Effector memory CD4-positive, alpha-beta T cell (primary cell): ENCODE results near the gene MAGEA8.

Experiments
- DNase-seq, 3 donors: peaks; one replicate each; pipeline ENCODE4 v3.0.0-alpha.2; 2020
- H3K27ac ChIP-seq: 2 replicates; pipeline ENCODE4 v1.7.0; 2013; ENCODE audit warnings: mild to moderate bottlenecking, low read length, moderate library complexity; ENCODE audit not compliant: insufficient read depth, poor library complexity, severe bottlenecking
- H3K27me3 ChIP-seq: replicated peaks from 2 replicates; pipeline ENCODE4 v1.7.0; 2013; ENCODE audit warnings: mild to moderate bottlenecking, low read length; ENCODE audit not compliant: insufficient read depth, control insufficient read depth, poor library complexity, severe bottlenecking
- H3K36me3 ChIP-seq: 2 replicates; pipeline ENCODE4 v1.7.0; 2013; ENCODE audit warnings: mild to moderate bottlenecking, low read length, moderate library complexity; ENCODE audit not compliant: control insufficient read depth, insufficient read depth
- H3K4me1 ChIP-seq: 2 replicates; pipeline ENCODE4 v1.7.0; 2013; ENCODE audit warnings: low read length, mild to moderate bottlenecking; ENCODE audit not compliant: control insufficient read depth, insufficient read depth, poor library complexity, severe bottlenecking
- H3K4me3 ChIP-seq: 2 replicates; pipeline ENCODE4 v1.7.0; 2013; ENCODE audit warnings: low read length, low read depth, mild to moderate bottlenecking; ENCODE audit not compliant: insufficient read depth, poor library complexity, severe bottlenecking
- H3K9me3 ChIP-seq: 2 replicates; pipeline ENCODE4 v1.7.0; 2013; ENCODE audit warnings: mild to moderate bottlenecking, low read length, moderate library complexity; ENCODE audit not compliant: control insufficient read depth

MAGEA8 gene

DNA sequence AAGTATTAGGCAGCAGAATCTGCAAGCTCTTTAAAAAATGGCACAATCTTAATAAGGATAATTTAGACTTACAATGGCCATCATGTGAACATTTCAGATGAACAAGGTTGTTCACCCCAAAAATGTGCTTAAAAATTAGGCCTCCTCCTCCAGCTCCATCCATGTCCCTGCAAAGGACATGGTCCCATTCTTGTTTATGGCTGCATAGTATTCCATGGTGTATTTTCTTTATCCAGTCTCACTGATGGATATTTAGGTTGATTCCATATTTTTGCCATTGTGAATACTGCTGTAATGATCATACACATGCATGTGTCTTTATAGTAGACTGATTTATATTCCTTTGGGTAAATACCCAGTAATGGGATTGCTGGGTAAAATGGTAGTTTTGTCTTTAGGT, 29.1 kb upstream of the MAGEA8 start:
- Histone ChIP-seq H3K4me1 (no peaks in the 10 kb centered on the region), H3K4me3 (no peak overlapping the region), H3K36me3 (no peaks in the 10 kb centered on the region), H3K27me3 (no peaks in the 10 kb centered on the region), H3K27ac (no peak overlapping the region), H3K9me3 (no peaks in the 10 kb centered on the region)
- DNase-seq = no peak

DNA sequence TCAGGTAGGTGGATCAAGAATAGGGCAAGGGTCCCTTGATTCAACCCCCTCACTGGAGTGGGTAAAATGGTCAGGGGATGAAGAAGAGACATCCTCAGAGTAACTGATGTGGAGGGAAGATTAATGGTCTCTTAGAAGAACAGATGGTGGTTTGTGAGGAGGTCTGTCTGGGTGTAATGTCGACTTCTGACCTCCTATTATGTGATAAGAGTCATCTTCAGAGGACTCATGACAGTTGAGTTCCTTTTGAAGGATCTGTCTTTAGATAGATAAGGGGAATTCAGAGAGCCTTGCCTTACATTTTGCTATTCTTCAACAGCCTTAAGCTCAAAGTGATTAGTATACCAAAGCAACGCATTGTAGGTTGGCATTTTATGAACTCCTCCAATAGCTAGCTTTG, 27.1 kb upstream of the MAGEA8 start:
- no peaks in the 10 kb centered on the region for H3K36me3 ChIP-seq
- no peak overlapping the region for H3K27ac ChIP-seq
- no peaks in the 10 kb centered on the region for H3K27me3 ChIP-seq
- no peaks in the 10 kb centered on the region for H3K9me3 ChIP-seq
- no peak for DNase-seq
- no peaks in the 10 kb centered on the region for H3K4me1 ChIP-seq
- no peak overlapping the region for H3K4me3 ChIP-seq

DNA sequence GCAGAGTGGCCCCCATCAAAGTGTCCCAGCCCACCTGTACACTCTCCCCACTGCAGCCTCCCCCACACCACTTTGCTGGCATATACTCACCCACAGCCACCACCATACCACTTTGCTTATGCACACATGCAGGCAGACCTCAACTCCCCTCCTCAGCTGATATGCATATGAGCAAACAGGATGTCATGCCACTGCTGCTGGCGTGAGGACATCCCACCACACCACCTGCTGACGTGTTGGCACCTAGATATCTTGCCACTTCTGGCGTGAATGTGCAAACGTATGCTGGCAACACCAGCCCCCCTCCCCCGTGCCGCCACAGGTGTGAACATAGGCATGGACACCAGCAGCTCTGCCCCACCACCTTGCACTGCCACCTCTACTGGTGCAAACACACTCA, 22.4 kb upstream of the MAGEA8 start:
- no peak overlapping the region for H3K4me3 ChIP-seq
- DNase-seq = no peak
- no peak overlapping the region for H3K27ac ChIP-seq
- no peaks in the 10 kb centered on the region for H3K9me3 ChIP-seq
- H3K36me3 ChIP-seq = no peaks in the 10 kb centered on the region
- H3K27me3 ChIP-seq = no peaks in the 10 kb centered on the region
- H3K4me1 ChIP-seq = no peaks in the 10 kb centered on the region

DNA sequence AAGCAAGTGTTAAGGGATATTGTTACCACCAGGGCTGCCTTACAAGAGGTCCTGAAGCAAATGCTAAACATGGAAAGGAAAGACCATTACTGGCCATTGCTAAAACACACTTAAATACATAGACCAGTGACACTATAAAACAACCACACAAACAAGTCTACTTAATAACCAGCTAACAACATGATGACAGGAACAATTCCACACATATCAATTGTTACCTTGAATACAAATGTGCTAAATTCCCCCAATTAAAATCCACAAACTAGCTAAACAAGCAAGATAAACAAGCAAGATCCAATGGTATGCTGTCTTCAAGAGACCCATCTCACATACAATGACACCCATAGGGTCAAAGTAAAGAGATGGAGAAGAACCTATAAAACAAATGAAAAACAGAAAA, 20.5 kb upstream of the MAGEA8 start:
- Histone ChIP-seq H3K27me3 (no peaks in the 10 kb centered on the region), H3K4me3 (no peak overlapping the region), H3K9me3 (no peaks in the 10 kb centered on the region), H3K36me3 (no peaks in the 10 kb centered on the region), H3K4me1 (no peaks in the 10 kb centered on the region), H3K27ac (no peak overlapping the region)
- DNase-seq = no peak

DNA sequence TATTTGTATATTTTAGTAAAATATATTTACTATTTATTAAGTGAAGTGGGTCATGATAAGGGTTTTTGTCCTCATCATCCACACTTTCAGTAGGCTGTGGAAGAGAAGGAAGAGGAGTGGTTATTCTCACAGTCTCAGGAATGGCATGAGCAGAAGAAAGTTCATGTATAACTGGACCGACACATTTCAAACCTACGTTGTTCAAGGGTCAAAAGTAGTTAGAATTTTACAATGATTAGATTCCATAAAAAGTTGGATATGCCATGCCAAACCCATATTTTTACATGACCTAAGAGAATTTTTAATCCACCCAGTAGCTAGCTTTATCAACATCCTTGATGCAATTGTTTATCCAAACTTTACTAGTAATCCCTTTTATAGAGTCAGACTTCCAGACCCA, 15.6 kb upstream of the MAGEA8 start:
- H3K4me1 ChIP-seq = no peaks in the 10 kb centered on the region

DNA sequence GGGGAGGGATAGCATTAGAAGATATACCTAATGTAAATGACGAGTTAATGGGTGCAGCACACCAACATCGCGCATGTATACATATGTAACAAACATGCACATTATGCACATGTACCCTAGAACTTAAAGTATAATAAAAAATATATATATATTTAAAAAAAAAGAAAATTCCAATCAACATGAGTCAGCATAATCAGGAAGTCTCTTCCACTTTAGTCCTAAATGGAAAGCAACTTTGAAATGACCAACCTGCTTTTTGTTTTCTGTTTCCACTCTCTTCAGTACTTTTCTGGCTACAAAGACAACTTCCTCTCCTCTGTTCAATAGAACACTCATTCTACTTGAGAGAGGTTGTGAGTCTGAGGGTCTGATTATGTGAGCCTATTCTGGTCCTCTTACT, 13.5 kb upstream of the MAGEA8 start:
- H3K9me3 ChIP-seq = no peaks in the 10 kb centered on the region
- DNase-seq = no peak
- no peaks in the 10 kb centered on the region for H3K36me3 ChIP-seq
- H3K4me1 ChIP-seq = no peaks in the 10 kb centered on the region
- H3K27ac ChIP-seq = no peak overlapping the region
- H3K4me3 ChIP-seq = no peak overlapping the region
- no peaks in the 10 kb centered on the region for H3K27me3 ChIP-seq

More for the DNA sequence above, 15.6 kb upstream of the MAGEA8 start:
- no peak for DNase-seq
- no peaks in the 10 kb centered on the region for H3K9me3 ChIP-seq
- no peak overlapping the region for H3K27ac ChIP-seq
- no peaks in the 10 kb centered on the region for H3K36me3 ChIP-seq
- H3K27me3 ChIP-seq = no peaks in the 10 kb centered on the region
- no peak overlapping the region for H3K4me3 ChIP-seq

DNA sequence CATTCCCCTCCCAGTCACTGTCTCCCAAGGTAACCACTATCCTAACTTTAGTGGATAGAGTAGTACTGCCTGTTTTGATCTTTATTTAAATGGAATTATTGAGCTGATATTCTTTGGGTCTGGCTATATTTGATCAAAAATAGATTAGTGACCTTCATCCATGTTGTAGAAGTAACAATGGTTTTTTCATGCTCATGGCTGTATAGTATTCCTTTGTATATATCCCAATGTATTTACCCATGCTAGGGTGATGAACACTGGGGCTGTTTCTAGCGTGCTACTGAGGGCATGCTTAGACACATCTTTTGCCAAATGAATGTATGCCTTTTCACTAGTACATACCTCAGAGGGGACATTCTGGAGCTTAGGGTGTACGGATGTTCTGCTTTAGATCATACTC, 10.1 kb upstream of the MAGEA8 start:
- no peak overlapping the region for H3K27ac ChIP-seq
- no peaks in the 10 kb centered on the region for H3K9me3 ChIP-seq
- H3K4me3 ChIP-seq = no peak overlapping the region
- H3K27me3 ChIP-seq = no peaks in the 10 kb centered on the region
- no peaks in the 10 kb centered on the region for H3K36me3 ChIP-seq
- H3K4me1 ChIP-seq = no peaks in the 10 kb centered on the region
- DNase-seq = no peak

DNA sequence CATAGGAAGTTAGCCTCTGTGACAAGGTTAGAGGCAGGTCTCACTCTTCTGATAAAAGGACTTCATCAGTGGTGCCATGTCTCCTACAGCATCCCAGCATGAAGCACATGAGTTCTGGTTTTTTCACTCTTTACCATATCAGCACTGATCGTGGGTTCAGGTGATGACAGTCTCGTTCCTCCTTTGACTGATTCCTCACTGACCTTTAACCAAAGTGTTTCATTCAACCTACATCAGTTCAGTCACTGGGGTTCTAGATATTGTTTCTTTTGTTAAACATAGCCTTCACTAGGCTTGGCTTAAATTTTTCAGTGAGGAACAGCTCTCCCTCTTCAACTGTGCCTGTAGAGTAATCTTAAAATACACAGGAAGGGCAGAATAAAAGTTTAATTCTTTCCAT, 9.6 kb upstream of the MAGEA8 start:
- H3K4me1 ChIP-seq = no peaks in the 10 kb centered on the region
- H3K36me3 ChIP-seq = no peaks in the 10 kb centered on the region
- H3K4me3 ChIP-seq = no peak overlapping the region
- DNase-seq = no peak
- H3K9me3 ChIP-seq = no peaks in the 10 kb centered on the region
- no peak overlapping the region for H3K27ac ChIP-seq
- H3K27me3 ChIP-seq = no peaks in the 10 kb centered on the region

DNA sequence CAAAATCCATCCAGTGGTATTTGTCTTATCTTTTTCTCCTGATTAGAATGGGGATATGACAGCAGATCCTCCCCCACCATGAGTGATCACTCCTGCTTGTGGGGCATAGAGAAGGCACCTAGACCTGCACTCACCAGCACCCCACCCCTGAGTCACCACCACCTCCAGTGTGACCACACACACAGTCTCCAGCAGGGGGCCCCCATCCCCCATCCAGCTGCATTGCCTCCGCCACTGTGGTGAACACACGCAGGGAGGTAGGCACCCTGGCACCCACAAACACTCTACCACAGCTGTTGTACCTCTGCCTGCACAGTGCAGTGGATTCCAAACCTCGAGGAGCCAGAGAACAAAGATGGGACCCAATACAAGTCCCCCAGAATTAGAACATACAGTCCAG, 9.0 kb upstream of the MAGEA8 start:
- Histone ChIP-seq H3K27me3 (no peaks in the 10 kb centered on the region), H3K4me1 (no peaks in the 10 kb centered on the region), H3K9me3 (no peaks in the 10 kb centered on the region), H3K4me3 (no peak overlapping the region), H3K27ac (no peak overlapping the region), H3K36me3 (no peaks in the 10 kb centered on the region)
- DNase-seq = peak in 2 of 3 donors; percentile 9 to 19

DNA sequence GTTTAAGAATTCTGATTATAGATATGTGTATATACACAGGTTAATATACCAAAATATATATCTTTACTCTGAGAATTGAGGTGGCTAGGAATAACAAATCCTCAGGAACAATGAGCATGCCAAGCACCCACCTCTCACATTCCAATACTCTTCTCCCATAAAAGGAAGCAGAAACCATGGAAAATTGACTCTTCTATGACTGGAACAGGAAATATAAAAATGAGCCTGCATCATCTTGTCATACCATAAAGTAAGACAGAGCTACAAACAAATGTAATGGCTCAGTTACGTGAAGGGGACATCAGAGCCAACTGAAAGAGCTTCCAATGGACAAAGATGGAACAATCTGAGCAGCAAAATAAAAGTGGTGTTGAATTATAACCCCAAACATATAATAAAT, 3.8 kb upstream of the MAGEA8 start:
- no peaks in the 10 kb centered on the region for H3K4me1 ChIP-seq
- H3K27me3 ChIP-seq = no peaks in the 10 kb centered on the region
- no peak for DNase-seq
- no peaks in the 10 kb centered on the region for H3K9me3 ChIP-seq
- H3K27ac ChIP-seq = no peak overlapping the region
- H3K36me3 ChIP-seq = no peaks in the 10 kb centered on the region
- H3K4me3 ChIP-seq = no peak overlapping the region

DNA sequence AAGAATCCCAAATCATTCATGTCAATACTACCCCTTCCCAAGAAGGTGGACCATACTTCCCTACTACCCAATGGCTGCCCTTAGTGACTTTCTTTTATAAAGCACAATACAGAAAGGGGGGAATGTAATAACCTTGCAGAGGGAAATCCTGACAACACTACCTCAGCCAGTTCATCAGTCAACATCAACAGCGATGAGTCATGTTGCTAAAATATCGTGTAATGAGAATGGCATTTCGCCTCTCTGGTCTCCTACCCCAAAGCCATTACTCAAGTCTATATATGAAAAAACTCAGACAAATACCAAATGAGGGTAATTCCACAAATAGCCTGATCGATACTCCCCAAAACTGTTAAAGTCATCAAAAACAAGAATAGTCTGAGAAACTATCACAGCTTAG, 3.3 kb upstream of the MAGEA8 start:
- Histone ChIP-seq H3K36me3 (no peaks in the 10 kb centered on the region), H3K27me3 (no peaks in the 10 kb centered on the region), H3K4me1 (no peaks in the 10 kb centered on the region), H3K27ac (no peak overlapping the region), H3K4me3 (no peak overlapping the region), H3K9me3 (no peaks in the 10 kb centered on the region)
- no peak for DNase-seq
